ENCODE data around the gene TMEM165.

The TMEM165 gene

DNA sequence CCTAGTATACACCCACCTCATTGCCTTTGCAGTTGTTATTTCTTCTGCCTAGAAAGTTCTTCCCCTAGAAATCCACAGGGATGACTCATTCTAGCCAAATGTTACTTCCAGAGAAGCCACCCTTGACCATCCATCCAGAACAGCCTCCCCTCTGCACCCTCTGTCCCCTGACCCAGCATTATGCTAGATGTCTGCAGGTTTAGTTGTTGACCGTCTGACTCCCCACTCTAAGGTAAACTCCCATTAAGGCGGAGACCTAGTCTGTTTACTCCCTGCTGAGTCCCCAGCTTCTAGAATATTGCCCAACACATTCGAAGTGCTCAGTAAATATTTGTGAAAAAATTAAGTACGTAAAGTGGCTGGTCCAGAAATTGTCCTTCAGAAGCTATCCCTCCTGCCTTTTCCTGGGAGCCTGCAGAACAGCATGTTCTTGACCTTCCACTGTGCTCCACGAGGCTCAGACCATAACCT lies 38.7 kb upstream of the TMEM165 start:
- TF ChIP-seq REST (IDR thresholded peaks at IDR 0.05; ENCODE audit: insufficient read depth in 1 of 2, low read depth in 2 of 2, low read length in 2 of 2) (no peak), POLR2AphosphoS5 (IDR thresholded peaks at IDR 0.05; ENCODE audit: low read depth, low read length) (no peak), TAF1 (IDR thresholded peaks at IDR 0.05; ENCODE audit: borderline replicate concordance, insufficient read depth, low read length) (no peak), FOXP2 (optimal IDR thresholded peaks at IDR 0.05; ENCODE audit: borderline replicate concordance, extremely low read depth, extremely low read length, insufficient read depth) (no peak), SIN3A (IDR thresholded peaks at IDR 0.05; ENCODE audit: borderline replicate concordance, insufficient read depth, low read length) (no peak)

- no peak for TF ChIP-seq TAF1 (IDR thresholded peaks at IDR 0.05; ENCODE audit: borderline replicate concordance, insufficient read depth, low read length)
- TF ChIP-seq SIN3A (IDR thresholded peaks at IDR 0.05; ENCODE audit: borderline replicate concordance, insufficient read depth, low read length), result no peak
- TF ChIP-seq REST (IDR thresholded peaks at IDR 0.05; ENCODE audit: insufficient read depth in 1 of 2, low read depth in 2 of 2, low read length in 2 of 2), result no peak
- TF ChIP-seq FOXP2 (optimal IDR thresholded peaks at IDR 0.05; ENCODE audit: borderline replicate concordance, extremely low read depth, extremely low read length, insufficient read depth), result no peak
- TF ChIP-seq POLR2AphosphoS5 (IDR thresholded peaks at IDR 0.05; ENCODE audit: low read depth, low read length), result no peak
These were observed 37.5 kb upstream of the TMEM165 start for GRCh38 chr4:55358246-55358645.

- TF ChIP-seq POLR2AphosphoS5 (IDR thresholded peaks at IDR 0.05; ENCODE audit: low read depth, low read length), result no peak
- TF ChIP-seq FOXP2 (optimal IDR thresholded peaks at IDR 0.05; ENCODE audit: borderline replicate concordance, extremely low read depth, extremely low read length, insufficient read depth), result no peak
- TF ChIP-seq TAF1 (IDR thresholded peaks at IDR 0.05; ENCODE audit: borderline replicate concordance, insufficient read depth, low read length), result no peak
These were observed 37.1 kb upstream of the TMEM165 start for GRCh38 chr4:55358668-55359067.

DNA sequence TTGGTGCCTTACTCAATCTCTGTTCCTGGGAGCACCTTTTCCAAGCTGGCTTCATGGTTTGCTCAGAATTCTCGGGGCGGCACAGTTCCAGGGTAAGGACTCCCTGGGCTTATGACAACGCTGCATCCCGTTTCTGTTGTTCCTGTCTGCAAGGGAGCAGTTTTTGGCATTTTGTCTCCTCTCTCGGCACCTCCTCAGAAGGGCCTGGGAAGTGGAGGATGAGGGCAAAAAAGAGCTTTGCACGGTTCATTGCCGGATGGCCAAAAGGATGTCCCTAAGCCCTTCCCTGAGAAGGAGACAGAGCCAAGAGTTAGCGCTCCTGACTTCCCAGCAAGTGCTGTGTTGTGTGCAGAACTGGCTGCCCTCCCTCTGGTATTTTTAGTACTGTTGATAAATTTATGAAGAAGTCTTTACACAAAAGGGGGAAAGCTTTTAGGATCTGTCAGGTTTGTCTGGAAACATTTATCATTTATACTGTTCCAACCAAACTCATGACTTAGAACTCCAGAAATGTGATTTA lies 36.3 kb upstream of the TMEM165 start:
- TF ChIP-seq POLR2AphosphoS5 (IDR thresholded peaks at IDR 0.05; ENCODE audit: low read depth, low read length) (no peak), FOXP2 (optimal IDR thresholded peaks at IDR 0.05; ENCODE audit: borderline replicate concordance, extremely low read depth, extremely low read length, insufficient read depth) (no peak), REST (IDR thresholded peaks at IDR 0.05; ENCODE audit: insufficient read depth in 1 of 2, low read depth in 2 of 2, low read length in 2 of 2) (no peak), TAF1 (IDR thresholded peaks at IDR 0.05; ENCODE audit: borderline replicate concordance, insufficient read depth, low read length) (no peak), SIN3A (IDR thresholded peaks at IDR 0.05; ENCODE audit: borderline replicate concordance, insufficient read depth, low read length) (no peak)

DNA sequence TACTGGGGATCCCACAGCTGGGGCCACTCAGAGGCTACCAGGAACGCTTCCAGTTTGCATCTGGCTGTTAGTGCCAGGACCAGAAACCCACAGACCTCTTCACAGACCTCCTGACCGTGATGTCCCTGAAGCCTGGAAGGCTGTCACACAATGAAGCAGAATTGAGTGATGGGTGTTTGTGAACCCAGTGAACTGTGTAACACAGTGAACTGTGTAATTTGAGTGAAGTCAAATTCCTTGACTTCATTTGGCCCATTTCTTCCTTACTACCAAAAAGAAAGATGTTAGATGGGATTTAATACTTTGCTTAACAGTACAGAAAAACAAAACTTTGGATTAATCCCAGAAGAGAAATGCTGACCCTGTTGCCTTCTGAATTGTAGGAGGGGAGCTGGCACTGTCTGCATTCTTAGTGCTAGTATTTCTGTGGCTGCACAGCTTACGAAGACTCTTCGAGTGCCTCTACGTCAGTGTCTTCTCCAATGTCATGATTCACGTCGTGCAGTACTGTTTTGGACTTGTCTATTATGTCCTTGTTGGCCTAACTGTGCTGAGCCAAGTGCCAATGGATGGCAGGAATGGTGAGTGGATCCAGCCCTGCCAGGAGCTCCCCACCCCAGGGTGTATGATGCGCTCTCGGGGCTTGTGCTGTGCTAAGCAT lies 31.9 kb upstream of the TMEM165 start:
- TF ChIP-seq FOXP2 (optimal IDR thresholded peaks at IDR 0.05; ENCODE audit: borderline replicate concordance, extremely low read depth, extremely low read length, insufficient read depth) (no peak), POLR2AphosphoS5 (IDR thresholded peaks at IDR 0.05; ENCODE audit: low read depth, low read length) (no peak), REST (IDR thresholded peaks at IDR 0.05; ENCODE audit: insufficient read depth in 1 of 2, low read depth in 2 of 2, low read length in 2 of 2) (no peak), TAF1 (IDR thresholded peaks at IDR 0.05; ENCODE audit: borderline replicate concordance, insufficient read depth, low read length) (no peak), SIN3A (IDR thresholded peaks at IDR 0.05; ENCODE audit: borderline replicate concordance, insufficient read depth, low read length) (no peak)

All from PFSK-1 (cell line).